ENCODE measurements around the gene KRT24. TPM values are rescaled to one million over a fixed set of nuclear protein-coding genes. Genes with fewer than 3 reads are reported as not detected.

The KRT24 gene
- polyA plus RNA-seq, 1 experiment, result not detected

DNA sequence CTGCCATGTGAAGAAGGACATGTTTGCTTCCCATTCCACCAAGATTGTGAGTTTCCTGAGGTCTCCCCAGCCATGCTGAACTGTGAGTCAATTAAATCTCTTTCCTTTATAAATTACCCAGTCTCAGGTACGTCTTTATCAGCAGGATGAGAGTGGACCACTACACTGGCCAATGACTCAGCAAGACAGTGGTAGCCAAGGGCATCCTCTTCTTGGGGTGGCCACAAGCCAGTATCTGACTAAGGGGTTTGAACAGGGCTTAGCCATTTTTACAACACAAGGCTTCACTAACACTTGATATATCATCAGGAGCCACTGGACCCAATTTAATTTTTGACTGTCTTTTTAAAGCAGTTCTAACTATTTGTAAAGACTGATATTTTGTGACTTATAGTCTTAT lies 21.1 kb upstream of the KRT24 start:
- Histone ChIP-seq H3K9me3 (ENCODE audit: control insufficient read depth, insufficient read depth, low read length) (no peaks in the 10 kb centered on the region), H3K4me3 (ENCODE audit: low read depth, low read length) (no peak overlapping the region), H3K27me3 (ENCODE audit: control insufficient read depth, insufficient read depth, low read length) (no peaks in the 10 kb centered on the region), H3K27ac (ENCODE audit: low read depth, low read length) (no peak overlapping the region)
- DNase-seq (ENCODE audit: low read depth, low spot score), result no peak
- POLR2A ChIA-PET, result no interaction called here
- TF ChIP-seq, protein P1, sequence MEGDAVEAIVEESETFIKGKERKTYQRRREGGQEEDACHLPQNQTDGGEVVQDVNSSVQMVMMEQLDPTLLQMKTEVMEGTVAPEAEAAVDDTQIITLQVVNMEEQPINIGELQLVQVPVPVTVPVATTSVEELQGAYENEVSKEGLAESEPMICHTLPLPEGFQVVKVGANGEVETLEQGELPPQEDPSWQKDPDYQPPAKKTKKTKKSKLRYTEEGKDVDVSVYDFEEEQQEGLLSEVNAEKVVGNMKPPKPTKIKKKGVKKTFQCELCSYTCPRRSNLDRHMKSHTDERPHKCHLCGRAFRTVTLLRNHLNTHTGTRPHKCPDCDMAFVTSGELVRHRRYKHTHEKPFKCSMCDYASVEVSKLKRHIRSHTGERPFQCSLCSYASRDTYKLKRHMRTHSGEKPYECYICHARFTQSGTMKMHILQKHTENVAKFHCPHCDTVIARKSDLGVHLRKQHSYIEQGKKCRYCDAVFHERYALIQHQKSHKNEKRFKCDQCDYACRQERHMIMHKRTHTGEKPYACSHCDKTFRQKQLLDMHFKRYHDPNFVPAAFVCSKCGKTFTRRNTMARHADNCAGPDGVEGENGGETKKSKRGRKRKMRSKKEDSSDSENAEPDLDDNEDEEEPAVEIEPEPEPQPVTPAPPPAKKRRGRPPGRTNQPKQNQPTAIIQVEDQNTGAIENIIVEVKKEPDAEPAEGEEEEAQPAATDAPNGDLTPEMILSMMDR (IDR thresholded peaks at IDR 0.05; ENCODE audit: low read depth, low read length), result no peak
- CTCF ChIA-PET, result no interaction called here

DNA sequence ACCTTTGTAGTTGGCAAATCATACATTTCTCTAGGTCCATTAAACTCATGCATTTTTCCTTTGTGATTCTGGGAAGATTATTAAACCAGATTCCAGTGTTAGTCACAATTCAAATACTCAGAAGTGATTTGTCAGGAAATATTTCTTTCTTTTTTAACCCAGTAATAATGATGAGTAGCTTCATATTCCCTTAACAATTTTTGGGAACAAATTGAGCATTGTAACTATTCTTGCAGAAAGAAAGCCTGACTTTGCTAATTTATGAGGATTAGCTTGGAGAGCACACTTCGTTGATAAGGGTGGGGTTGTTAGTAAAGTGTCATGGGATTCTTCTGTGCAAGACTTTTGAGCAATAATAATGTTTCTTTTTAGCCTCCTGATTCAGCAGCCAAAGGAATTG lies 18.7 kb upstream of the KRT24 start:
- ChIA-PET CTCF (interaction anchor here (1.1 kb wide), 1 partner anchor 940 kb away, joined by 3 read pairs; no protein-coding TSS in a partner anchor), POLR2A (no interaction called here)
- no peak for DNase-seq (ENCODE audit: low read depth, low spot score)
- Histone ChIP-seq H3K27me3 (ENCODE audit: control insufficient read depth, insufficient read depth, low read length) (peaks cover 6% of the 10 kb centered on the region), H3K4me3 (ENCODE audit: low read depth, low read length) (no peak overlapping the region), H3K27ac (ENCODE audit: low read depth, low read length) (no peak overlapping the region), H3K9me3 (ENCODE audit: control insufficient read depth, insufficient read depth, low read length) (no peaks in the 10 kb centered on the region)
- TF ChIP-seq, protein P1 (IDR thresholded peaks at IDR 0.05; ENCODE audit: low read depth, low read length), result no peak

DNA sequence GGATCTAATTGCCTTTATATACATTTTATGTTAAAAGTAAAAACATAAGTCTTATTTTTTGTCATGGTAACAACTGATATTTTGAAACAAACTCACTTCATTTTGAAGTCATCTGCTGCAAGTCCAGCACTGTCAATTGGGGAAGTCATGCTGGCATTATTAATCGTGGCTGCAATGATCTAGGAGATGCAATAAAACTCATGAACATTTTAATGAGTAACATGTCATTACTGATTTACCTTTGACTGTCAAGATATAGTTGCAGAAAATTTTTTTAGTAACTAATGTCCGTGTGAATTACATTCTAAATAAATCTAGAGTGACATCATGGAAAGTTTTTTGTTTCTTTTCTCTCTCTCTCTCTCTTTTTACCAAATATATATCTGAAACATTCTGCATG lies 17.3 kb upstream of the KRT24 start:
- Histone ChIP-seq H3K9me3 (ENCODE audit: control insufficient read depth, insufficient read depth, low read length) (no peaks in the 10 kb centered on the region), H3K27ac (ENCODE audit: low read depth, low read length) (no peak overlapping the region), H3K4me3 (ENCODE audit: low read depth, low read length) (no peak overlapping the region), H3K27me3 (ENCODE audit: control insufficient read depth, insufficient read depth, low read length) (peaks cover 9% of the 10 kb centered on the region)
- no peak for DNase-seq (ENCODE audit: low read depth, low spot score)
- ChIA-PET CTCF (no interaction called here), POLR2A (no interaction called here)
- TF ChIP-seq, protein P1 (IDR thresholded peaks at IDR 0.05; ENCODE audit: low read depth, low read length), result no peak

DNA sequence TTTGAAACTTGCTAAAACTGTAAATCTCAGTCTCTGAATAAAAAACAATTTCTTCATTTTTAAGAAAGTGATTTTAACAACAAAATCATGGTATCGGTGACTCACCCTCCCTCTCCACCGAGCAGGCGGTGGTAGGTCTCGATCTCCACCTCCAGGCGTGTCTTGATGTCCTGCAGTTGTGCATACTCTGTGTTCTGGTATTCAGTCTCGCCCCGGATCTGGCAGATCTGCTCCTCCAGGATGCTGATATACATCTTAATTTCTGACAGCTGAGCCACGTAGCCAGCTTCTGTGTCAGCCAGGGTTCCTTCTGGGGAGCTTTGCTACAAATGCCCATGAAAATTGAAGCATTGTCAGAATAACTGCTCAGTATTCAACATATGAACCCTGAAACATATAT lies 15.4 kb upstream of the KRT24 start:
- no peak for DNase-seq (ENCODE audit: low read depth, low spot score)
- CTCF ChIA-PET, result interaction anchor here (0.7 kb wide), 1 partner anchor 15 kb away, joined by 3 read pairs; no protein-coding TSS in a partner anchor
- Histone ChIP-seq H3K9me3 (ENCODE audit: control insufficient read depth, insufficient read depth, low read length) (no peaks in the 10 kb centered on the region), H3K4me3 (ENCODE audit: low read depth, low read length) (no peak overlapping the region), H3K27me3 (ENCODE audit: control insufficient read depth, insufficient read depth, low read length) (peaks cover 20% of the 10 kb centered on the region), H3K27ac (ENCODE audit: low read depth, low read length) (no peak overlapping the region)
- POLR2A ChIA-PET, result no interaction called here
- TF ChIP-seq, protein P1 (IDR thresholded peaks at IDR 0.05; ENCODE audit: low read depth, low read length), result no peak

DNA sequence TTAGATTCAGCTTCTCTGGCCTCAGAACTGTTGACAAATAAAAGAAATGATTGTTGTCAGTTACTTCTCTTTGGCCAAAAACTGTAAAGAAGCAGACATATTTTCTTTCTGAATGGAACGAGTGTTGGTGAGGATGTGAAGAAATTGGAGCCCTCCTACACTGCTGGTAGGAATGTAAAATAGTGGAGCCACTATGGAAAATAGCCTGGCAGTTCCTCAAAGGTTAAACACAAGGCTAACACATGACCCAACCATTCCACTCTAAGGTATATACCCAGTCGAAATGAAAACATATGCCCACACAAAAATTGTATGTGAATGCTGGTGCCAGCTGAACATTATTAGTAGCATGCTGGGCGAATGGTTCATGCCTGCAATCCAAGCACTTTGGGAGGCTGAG lies 14.2 kb upstream of the KRT24 start:
- CTCF ChIA-PET, result no interaction called here
- H3K4me3 ChIP-seq (ENCODE audit: low read depth, low read length), result no peak overlapping the region
- TF ChIP-seq, protein P1 (IDR thresholded peaks at IDR 0.05; ENCODE audit: low read depth, low read length), result no peak
- H3K27me3 ChIP-seq (ENCODE audit: control insufficient read depth, insufficient read depth, low read length), result peaks cover 23% of the 10 kb centered on the region
- POLR2A ChIA-PET, result no interaction called here
- H3K9me3 ChIP-seq (ENCODE audit: control insufficient read depth, insufficient read depth, low read length), result no peaks in the 10 kb centered on the region
- no peak for DNase-seq (ENCODE audit: low read depth, low spot score)
- no peak overlapping the region for H3K27ac ChIP-seq (ENCODE audit: low read depth, low read length)

Measured in AG04450 (cell line).